GM18507 (cell line): ENCODE measurements around the gene COL1A1.

Experiments used
- DNase-seq: peaks from one replicate; pipeline ENCODE4 v3.0.0; 2011; ENCODE audit warnings: low read depth; ENCODE audit not compliant: insufficient read length; ENCODE audit errors: extremely low spot score
- FAIRE-seq: peaks from 2 replicates; lab custom pipeline; 2011; peaks lifted over from hg19 to GRCh38; lab: Jason Lieb, UNC

COL1A1 gene

DNA sequence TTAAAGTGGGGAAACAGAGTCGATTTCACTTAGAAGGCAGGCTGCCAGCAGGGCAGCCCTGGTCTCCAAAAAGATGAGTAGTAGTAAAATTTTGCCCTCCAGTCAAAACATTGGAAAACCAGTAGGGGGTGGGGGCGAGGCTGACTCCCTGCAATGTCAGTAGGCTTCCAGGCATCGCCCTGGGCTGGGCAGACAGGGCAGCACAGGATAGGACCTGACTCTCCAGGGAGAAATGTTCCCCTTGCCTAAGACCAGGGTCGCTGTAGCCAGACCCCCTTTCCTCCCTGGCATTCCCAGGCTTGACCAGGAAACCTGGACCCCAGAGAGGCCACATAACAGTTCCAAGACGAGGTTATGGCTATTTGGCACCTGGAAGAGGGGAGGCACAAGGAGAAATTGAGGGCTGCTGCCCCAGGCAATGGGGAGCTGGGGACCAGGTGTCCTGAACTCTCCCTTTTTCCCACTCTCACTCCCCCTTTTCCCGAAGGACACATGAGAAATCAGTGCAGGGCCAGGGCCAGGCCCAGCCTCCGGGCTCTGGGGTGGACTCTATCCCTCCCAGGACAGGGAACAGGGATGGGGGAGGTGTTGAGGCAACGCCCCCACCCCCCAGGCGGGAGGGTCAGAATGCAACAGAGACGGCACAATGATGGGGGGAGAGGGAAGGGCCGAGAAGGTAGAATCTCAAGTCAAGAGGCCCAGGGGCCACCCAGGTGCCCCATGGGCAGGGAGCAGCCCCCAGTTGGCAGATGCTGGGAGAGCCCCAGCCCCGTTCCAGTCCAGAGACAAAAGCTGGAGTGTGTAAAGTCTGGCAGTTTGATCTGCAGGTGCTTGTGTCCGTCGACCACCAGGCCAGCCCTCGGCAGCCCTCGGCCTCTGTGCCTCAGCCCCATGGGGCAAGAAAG lies 67.0 kb downstream of the COL1A1 start:
- DNase-seq (no peak), FAIRE-seq (no peak)

- FAIRE-seq (no peak), DNase-seq (no peak)
These were observed 67.7 kb downstream of the COL1A1 start for GRCh38 chr17:50133769-50134099.
